ENCODE measurements around the gene TMEM182. TPM values are rescaled to one million over a fixed set of nuclear protein-coding genes. Genes with fewer than 3 reads are reported as not detected.

TMEM182 gene
- total RNA-seq, 4 donors from 2014 or later = 2.3 to 3.3 (median 2.8) TPM

DNA sequence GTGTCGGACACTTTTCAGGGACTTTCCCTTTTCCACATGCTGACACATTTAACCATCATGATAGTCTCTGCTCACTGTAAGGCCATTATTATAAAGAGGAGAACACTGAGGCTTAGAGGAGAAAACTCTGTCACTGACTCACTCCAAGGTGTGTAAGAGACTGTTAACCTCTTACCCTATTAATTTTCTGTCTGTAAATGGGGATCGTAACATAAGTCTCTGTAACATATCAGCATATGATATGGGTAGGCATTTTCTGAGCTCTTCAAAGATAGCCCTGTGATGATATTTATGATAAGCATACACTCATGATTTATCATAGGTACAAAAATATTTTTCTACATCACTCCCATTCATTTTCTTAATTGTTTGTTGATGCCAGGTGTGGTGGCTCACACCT is 36.4 kb downstream of the TMEM182 start:
- H3K36me3 ChIP-seq = no peaks in the 10 kb centered on the region
- no peaks in the 10 kb centered on the region for H3K9me3 ChIP-seq
- 92 to 96% methylated on average over 2 of the region's 2 CpGs for WGBS, 2 donors
- TF ChIP-seq, protein P1, sequence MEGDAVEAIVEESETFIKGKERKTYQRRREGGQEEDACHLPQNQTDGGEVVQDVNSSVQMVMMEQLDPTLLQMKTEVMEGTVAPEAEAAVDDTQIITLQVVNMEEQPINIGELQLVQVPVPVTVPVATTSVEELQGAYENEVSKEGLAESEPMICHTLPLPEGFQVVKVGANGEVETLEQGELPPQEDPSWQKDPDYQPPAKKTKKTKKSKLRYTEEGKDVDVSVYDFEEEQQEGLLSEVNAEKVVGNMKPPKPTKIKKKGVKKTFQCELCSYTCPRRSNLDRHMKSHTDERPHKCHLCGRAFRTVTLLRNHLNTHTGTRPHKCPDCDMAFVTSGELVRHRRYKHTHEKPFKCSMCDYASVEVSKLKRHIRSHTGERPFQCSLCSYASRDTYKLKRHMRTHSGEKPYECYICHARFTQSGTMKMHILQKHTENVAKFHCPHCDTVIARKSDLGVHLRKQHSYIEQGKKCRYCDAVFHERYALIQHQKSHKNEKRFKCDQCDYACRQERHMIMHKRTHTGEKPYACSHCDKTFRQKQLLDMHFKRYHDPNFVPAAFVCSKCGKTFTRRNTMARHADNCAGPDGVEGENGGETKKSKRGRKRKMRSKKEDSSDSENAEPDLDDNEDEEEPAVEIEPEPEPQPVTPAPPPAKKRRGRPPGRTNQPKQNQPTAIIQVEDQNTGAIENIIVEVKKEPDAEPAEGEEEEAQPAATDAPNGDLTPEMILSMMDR (IDR thresholded peaks at IDR 0.05) = no peak
- TF ChIP-seq POLR2A (IDR thresholded peaks at IDR 0.05) = no peak
- no peak for DNase-seq
- no peak overlapping the region for H3K27ac ChIP-seq
- H3K27me3 ChIP-seq = no peaks in the 10 kb centered on the region
- intact Hi-C loops (cut with DNase I) = no loop called here
- no peak overlapping the region for H3K4me3 ChIP-seq (replicated peaks in 1 of 3)
- H3K4me1 ChIP-seq = no peaks in the 10 kb centered on the region

DNA sequence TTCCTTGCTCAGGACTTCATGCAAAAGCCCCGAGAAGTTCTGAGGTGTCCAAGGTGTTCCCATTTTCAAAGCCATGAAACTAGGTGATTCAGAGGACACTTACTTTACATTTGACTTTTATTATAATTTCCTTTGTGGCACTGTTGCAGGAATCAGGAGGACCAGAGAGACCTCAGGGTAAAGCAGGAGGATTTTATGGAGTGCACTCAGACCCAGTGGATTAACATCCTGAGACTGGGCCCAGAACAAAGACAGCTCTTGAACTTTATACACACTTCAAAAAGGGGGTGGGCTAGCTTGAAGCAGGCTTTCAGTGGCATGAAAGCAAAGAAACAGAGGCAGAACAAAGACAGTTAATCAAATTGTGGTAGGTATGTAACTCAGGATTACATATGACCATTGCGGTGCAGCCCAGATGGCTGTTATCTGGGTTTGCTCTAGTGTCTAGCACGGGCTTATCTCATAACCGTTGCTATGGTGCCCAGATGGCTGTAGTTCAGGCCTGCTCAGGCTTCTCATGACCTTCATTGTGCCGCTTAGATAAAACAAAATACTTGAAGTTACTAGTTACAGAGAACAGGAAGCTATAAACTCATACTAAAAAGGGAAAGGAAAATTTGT is 39.4 kb downstream of the TMEM182 start:
- intact Hi-C loops (cut with DNase I) = no loop called here
- Histone ChIP-seq H3K4me1 (no peaks in the 10 kb centered on the region), H3K36me3 (no peaks in the 10 kb centered on the region), H3K27ac (no peak overlapping the region), H3K9me3 (no peaks in the 10 kb centered on the region), H3K27me3 (no peaks in the 10 kb centered on the region), H3K4me3 (replicated peaks in 1 of 3) (no peak overlapping the region)
- TF ChIP-seq, protein P1 (IDR thresholded peaks at IDR 0.05) = no peak
- no peak for TF ChIP-seq POLR2A (IDR thresholded peaks at IDR 0.05)
- 92 to 95% methylated on average over 5 of the region's 5 CpGs for WGBS, 2 donors
- DNase-seq = no peak

DNA sequence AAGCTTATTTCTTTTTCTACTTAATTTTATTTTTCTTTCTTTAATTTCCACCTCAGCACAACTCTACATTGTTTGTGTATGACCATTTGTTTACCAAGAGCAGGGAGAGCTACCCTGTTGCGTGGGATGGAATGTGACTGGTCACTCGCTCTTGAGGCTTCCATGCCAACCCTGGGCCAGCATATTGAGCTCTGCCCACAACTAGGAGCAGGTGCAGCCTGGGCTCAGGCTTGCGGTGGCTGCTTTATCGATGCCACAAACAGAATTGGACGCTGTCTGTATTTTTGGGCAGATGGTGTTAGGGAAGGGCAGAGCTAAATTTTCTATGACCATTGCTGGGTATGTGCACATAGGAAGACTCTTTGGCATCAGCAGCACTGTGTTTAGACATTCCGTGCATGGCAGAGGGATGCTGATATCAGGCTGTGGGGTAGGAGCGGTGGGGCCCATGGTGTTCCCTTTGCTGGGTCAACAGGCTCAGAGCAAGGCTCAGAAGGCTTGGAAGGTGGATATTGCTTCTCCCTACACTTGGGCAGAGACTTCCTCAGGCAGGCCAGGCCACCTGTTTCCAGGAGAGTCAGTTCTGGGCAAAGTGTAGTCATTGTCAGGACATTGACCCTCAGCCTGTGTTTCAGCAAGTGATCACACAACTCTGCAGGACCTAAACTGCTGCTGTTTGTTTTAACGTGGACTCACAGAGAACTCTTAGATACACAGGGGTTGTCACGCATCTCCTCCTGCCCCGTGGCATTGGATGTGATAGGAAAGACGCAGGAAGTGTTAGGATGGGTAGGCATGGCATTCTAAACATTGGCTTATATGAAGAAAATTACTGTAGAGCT is 40.2 kb downstream of the TMEM182 start:
- TF ChIP-seq, protein P1 (IDR thresholded peaks at IDR 0.05) = no peak
- no peak for TF ChIP-seq POLR2A (IDR thresholded peaks at IDR 0.05)
- Histone ChIP-seq H3K27ac (no peak overlapping the region), H3K4me1 (no peaks in the 10 kb centered on the region), H3K9me3 (no peaks in the 10 kb centered on the region), H3K36me3 (no peaks in the 10 kb centered on the region), H3K4me3 (replicated peaks in 1 of 3) (no peak overlapping the region), H3K27me3 (no peaks in the 10 kb centered on the region)
- intact Hi-C loops (cut with DNase I) = no loop called here
- WGBS, 2 donors = 96% methylated on average over 11 of the region's 11 CpGs
- no peak for DNase-seq

DNA sequence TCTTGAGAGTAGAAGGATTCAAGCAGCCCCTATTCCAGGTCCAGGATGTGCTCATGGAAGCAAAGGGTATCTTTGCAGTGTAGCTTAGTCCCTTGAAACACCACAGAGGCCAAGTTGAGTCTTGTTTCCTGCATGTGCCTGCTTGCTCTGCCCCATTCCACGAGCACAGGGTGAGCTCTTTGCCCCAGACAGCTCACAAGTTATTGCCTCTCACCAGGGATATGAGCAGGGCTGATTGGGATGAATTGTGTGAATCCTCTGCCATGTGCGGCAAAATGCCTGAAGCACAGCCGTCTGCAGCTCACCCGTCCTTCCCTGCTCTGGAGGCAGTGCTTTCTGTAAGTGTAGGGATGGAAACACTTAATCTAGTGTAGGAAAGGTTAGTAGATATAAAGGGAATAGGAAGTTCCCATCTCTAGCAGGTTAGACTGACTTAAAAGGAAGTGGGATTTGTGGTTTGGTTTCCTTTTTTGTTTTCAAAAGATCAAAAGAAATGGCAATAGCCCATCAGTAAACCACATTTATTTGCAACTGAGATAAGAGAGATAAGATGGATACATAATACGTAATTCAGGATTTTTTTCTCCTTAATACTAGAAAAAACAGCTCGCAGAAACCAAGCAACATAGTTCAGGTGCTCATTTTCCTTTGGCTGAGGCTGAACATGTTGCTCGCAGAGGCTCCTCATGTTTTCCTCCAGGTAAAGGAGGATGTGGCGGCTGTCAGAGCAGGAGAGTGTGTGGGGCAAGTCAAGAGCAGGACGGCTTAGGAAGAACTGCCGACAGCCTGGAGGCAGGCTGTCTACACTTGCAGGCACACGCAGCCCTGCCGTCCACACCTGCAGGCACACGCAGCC is 41.4 kb downstream of the TMEM182 start:
- Histone ChIP-seq H3K9me3 (no peaks in the 10 kb centered on the region), H3K4me3 (replicated peaks in 1 of 3) (no peak overlapping the region), H3K36me3 (no peaks in the 10 kb centered on the region), H3K27ac (no peak overlapping the region), H3K27me3 (no peaks in the 10 kb centered on the region), H3K4me1 (no peaks in the 10 kb centered on the region)
- no peak for TF ChIP-seq POLR2A (IDR thresholded peaks at IDR 0.05)
- TF ChIP-seq, protein P1 (IDR thresholded peaks at IDR 0.05) = no peak
- DNase-seq = no peak
- intact Hi-C loops (cut with DNase I) = no loop called here
- 92 to 93% methylated on average over 13 of the region's 13 CpGs for WGBS, 2 donors
